Natural killer cell (primary cell): ENCODE measurements around the gene GBF1. TPM values are rescaled to one million over a fixed set of nuclear protein-coding genes. Genes with fewer than 3 reads are reported as not detected.

Source experiments
- ATAC-seq, 3 donors: fragments of 150-1000 bp in 2 of 3; fragments of 200-7000 bp in 1 of 3; cut with Tn5 transposase; 1 replicate in 1 of 3; 2 replicates in 2 of 3; pipeline ENCODE4 v1.10.0; 2021; ENCODE audit warnings: mild to moderate bottlenecking in 2 of 3, moderate library complexity in 2 of 3
- DNase-seq, 2 donors: peaks; one replicate each; pipeline versions ENCODE4 v3.0.0 to v3.0.0-alpha.2; 2013 to 2021; ENCODE audit warnings: mixed read lengths in 1 of 2
- H3K27ac ChIP-seq: one replicate; pipeline ENCODE4 v1.5.1; 2013; ENCODE audit warnings: mild to moderate bottlenecking, low read length
- H3K27me3 ChIP-seq: one replicate; pipeline ENCODE4 v1.6.1; 2013; ENCODE audit warnings: low read length; ENCODE audit not compliant: control insufficient read depth, insufficient read depth
- H3K36me3 ChIP-seq: one replicate; pipeline ENCODE4 v1.6.1; 2013; ENCODE audit warnings: low read length; ENCODE audit not compliant: control insufficient read depth, insufficient read depth
- H3K4me1 ChIP-seq: one replicate; pipeline ENCODE4 v1.6.1; 2013; ENCODE audit warnings: low read length; ENCODE audit not compliant: control insufficient read depth, insufficient read depth
- H3K4me3 ChIP-seq: one replicate; pipeline ENCODE4 v1.5.1; 2013; ENCODE audit warnings: low read length
- H3K9me3 ChIP-seq: one replicate; pipeline ENCODE4 v1.6.1; 2013; ENCODE audit warnings: low read length; ENCODE audit not compliant: control insufficient read depth, insufficient read depth
- H3K27ac Mint-ChIP-seq, 2 donors: one replicate each; pipeline ENCODE4 v1.8.0; 2022; ENCODE audit warnings: mild to moderate bottlenecking in 2 of 2, mixed read lengths in 2 of 2, moderate library complexity in 1 of 2
- H3K27me3 Mint-ChIP-seq, 2 donors: one replicate each; pipeline ENCODE4 v1.8.0; 2022; ENCODE audit warnings: low read depth in 2 of 2, mixed read lengths in 2 of 2
- H3K36me3 Mint-ChIP-seq: one replicate; pipeline ENCODE4 v1.8.0; 2022; ENCODE audit warnings: mixed read lengths
- H3K4me1 Mint-ChIP-seq, 2 donors: one replicate each; pipeline ENCODE4 v1.8.0; 2022; ENCODE audit warnings: mixed read lengths in 2 of 2
- H3K4me3 Mint-ChIP-seq: one replicate; pipeline ENCODE4 v1.8.0; 2022; ENCODE audit warnings: mild to moderate bottlenecking, moderate library complexity, mixed read lengths
- H3K9me3 Mint-ChIP-seq, 2 donors: one replicate each; pipeline ENCODE4 v1.8.0; 2022; ENCODE audit warnings: mixed read lengths in 2 of 2
- CTCF ChIP-seq: fragments of 200-600 bp; IDR thresholded peaks from one replicate; pipeline ENCODE4 v1.8.0; 2022; ENCODE audit warnings: antibody characterized with exemption
- WGBS: methylation state at CpG from one replicate; pipeline ENCODE4 v1.1.7; 2013; ENCODE audit warnings: missing lambda C conversion rate; ENCODE audit not compliant: insufficient coverage; 5-methylcytosine and 5-hydroxymethylcytosine counted together
- intact Hi-C: fragments of 100-400 bp; cut with micrococcal nuclease; formaldehyde crosslinking; loops from one replicate; pipeline ENCODE4 v1.14.2; 2022
- total RNA-seq, 4 donors: library from RNA; stranded (reverse); fragments of 120-200 nt in 1 of 4; gene quantifications; one replicate each; pipeline versions ENCODE4 v1.2.3 to v1.2.4, GENCODE V29; 2013 to 2022

The GBF1 gene
- total RNA-seq, 3 donors from 2014 or later (not counting 1 experiment from before 2014, with no cell fraction given) = 48.2 to 52.5 (median 50.9) TPM

DNA sequence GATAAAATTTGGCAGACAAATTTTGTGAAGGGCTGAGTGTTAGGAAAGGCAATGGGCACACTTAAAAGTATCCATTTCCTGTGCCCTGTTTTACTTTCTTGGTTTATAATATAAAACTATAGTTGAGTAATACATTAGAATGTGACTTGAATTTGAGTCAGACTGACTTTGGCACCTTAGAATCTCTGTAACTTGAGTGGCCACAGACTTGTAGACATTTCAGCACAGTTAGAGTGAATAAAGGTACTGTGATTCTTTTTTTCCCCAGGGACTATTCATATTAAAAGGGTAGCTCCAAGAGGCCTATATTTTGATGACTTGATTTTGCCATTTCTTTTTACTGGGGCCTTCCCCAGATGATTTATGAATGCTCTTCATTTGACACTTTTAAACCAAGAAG lies 22.4 kb downstream of the GBF1 start:
- H3K4me3 ChIP-seq = no peak overlapping the region
- Mint-ChIP-seq H3K36me3 (no peaks in the 10 kb centered on the region), H3K9me3 (no peaks in the 10 kb centered on the region), H3K27ac (peak overlapping the region; percentile 37 to 78), H3K27me3 (no peaks in the 10 kb centered on the region), H3K4me1 (peaks cover 55 to 59% of the 10 kb centered on the region in 2 donors), H3K4me3 (no peak overlapping the region)
- DNase-seq (no peak), ATAC-seq (no peak)
- intact Hi-C loops = no loop called here
- no peak overlapping the region for H3K27ac ChIP-seq
- H3K36me3 ChIP-seq = peaks cover 3% of the 10 kb centered on the region
- no peaks in the 10 kb centered on the region for H3K9me3 ChIP-seq
- H3K4me1 ChIP-seq = peaks cover 6% of the 10 kb centered on the region
- H3K27me3 ChIP-seq = no peaks in the 10 kb centered on the region
- no peak for TF ChIP-seq CTCF

DNA sequence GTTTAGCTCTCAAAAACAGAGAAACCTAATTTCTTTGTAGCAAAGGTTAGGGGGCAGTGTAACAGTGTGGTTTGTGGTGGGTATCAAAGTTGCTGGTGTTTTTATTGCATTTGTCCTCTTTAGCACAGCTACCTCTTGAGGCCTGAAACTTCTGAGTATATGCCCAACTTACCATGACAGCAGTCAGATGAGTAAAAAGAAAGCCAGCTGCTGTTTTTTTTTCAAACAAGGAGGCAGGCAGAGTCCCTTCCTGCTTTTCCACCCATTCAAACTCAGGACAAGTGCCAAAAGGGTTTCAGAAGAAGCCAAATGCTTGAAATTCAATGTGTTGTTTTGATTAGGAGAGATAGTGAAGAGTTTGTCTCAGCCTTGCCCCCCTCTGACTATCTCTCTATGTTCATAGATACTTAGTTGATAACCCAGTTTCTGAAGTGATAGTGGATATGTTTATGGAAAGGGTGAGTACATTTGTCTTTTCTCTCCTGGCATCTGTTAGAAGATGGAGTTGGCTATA lies 23.1 kb downstream of the GBF1 start:
- ATAC-seq = peak in 2 of 3 donors; percentile 46 to 73
- Mint-ChIP-seq H3K9me3 (no peaks in the 10 kb centered on the region), H3K36me3 (no peaks in the 10 kb centered on the region), H3K27ac (peak overlapping the region; percentile 37 to 78), H3K4me1 (peaks cover 50 to 54% of the 10 kb centered on the region in 2 donors), H3K27me3 (no peaks in the 10 kb centered on the region), H3K4me3 (no peak overlapping the region)
- Histone ChIP-seq H3K27me3 (no peaks in the 10 kb centered on the region), H3K4me1 (peaks cover 6% of the 10 kb centered on the region), H3K9me3 (no peaks in the 10 kb centered on the region), H3K36me3 (no peaks in the 10 kb centered on the region), H3K27ac (no peak overlapping the region), H3K4me3 (no peak overlapping the region)
- no peak for DNase-seq
- TF ChIP-seq CTCF = no peak
- intact Hi-C loops = no loop called here

- no peaks in the 10 kb centered on the region for H3K36me3 Mint-ChIP-seq
- H3K4me1 ChIP-seq = peaks cover 6% of the 10 kb centered on the region
- peak overlapping the region; percentile 37 to 78 for H3K27ac Mint-ChIP-seq
- no peak for TF ChIP-seq CTCF
- no peaks in the 10 kb centered on the region for H3K9me3 ChIP-seq
- H3K27me3 Mint-ChIP-seq = no peaks in the 10 kb centered on the region
- ATAC-seq (peak in 1 of 3 donors; percentile 26), DNase-seq (no peak)
- no peaks in the 10 kb centered on the region for H3K9me3 Mint-ChIP-seq
- H3K4me1 Mint-ChIP-seq = peaks cover 55 to 56% of the 10 kb centered on the region in 2 donors
- no peaks in the 10 kb centered on the region for H3K36me3 ChIP-seq
- no peak overlapping the region for H3K27ac ChIP-seq
- no peak overlapping the region for H3K4me3 Mint-ChIP-seq
- no peak overlapping the region for H3K4me3 ChIP-seq
- 75% methylated on average over 3 of the region's 3 CpGs for WGBS
- intact Hi-C loops = no loop called here
- H3K27me3 ChIP-seq = no peaks in the 10 kb centered on the region
These were observed 23.7 kb downstream of the GBF1 start for GRCh38 chr10:102269017-102269416.

DNA sequence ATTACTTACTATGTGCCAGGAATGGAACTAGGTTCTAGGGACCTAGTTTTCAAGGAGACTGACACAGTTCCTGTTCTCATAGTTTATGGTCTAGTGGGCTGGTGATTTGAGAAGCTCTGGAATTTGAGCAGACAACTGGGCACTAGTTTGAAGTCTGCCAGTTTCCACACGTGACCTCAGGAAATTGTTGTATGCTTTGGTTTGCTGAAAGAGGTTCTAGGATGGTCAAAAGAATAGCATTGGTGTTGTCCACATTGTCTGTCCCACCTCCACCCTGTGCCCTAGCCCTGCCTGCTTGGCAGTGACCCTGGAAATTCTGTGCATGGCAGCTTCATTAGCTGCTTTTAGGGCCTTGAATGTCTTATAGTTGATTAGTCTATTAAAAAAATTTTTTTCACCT lies 28.7 kb downstream of the GBF1 start:
- Histone ChIP-seq H3K36me3 (no peaks in the 10 kb centered on the region), H3K4me3 (no peak overlapping the region), H3K4me1 (peaks cover 6% of the 10 kb centered on the region), H3K9me3 (no peaks in the 10 kb centered on the region), H3K27ac (no peak overlapping the region), H3K27me3 (no peaks in the 10 kb centered on the region)
- Mint-ChIP-seq H3K27ac (no peak overlapping the region), H3K9me3 (no peaks in the 10 kb centered on the region), H3K36me3 (no peaks in the 10 kb centered on the region), H3K27me3 (no peaks in the 10 kb centered on the region), H3K4me1 (peaks cover 11 to 23% of the 10 kb centered on the region in 2 donors), H3K4me3 (no peak overlapping the region)
- WGBS = 82% methylated on average over 1 of the region's 1 CpG
- ATAC-seq (no peak), DNase-seq (no peak)
- no peak for TF ChIP-seq CTCF
- intact Hi-C loops = no loop called here
